ENCODE data around the gene SMAD1.

The SMAD1 gene

DNA sequence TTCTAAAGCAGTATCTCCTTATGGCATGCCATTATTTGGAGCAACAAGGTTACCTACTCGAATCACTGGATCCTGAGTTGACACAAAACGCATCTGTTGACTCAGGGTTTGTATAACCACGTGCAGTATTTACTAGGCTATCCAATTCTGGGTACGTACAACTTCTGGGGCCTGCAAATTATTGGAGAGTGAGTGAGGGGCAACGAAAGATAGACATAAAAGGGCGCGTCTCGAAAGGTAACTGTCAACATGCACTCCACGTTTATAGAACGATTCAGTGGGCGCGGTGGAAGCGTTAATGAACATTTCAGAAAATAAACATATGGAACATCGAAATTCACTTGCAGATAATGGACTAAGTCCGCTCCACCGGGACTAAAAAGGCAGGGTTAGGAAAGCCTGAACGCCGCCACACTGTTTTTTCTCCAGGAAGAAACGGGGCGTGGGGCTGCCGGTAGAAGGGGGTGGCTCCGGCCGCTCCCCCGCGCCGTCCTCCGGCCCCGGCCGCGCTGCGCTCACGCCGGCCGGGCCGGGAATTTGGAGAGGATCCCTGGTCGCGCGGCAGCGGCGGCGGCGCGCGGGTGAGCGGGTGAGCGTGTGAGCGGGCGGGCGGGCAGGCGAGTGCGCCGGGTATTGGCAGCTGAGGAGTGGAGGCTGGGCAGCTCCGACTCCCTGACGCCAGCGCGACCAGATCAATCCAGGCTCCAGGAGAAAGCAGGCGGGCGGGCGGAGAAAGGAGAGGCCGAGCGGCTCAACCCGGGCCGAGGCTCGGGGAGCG is at the start of gene SMAD1:
Gene SMAD1, plus strand, starts transcription at position 690 of the 778 bp plus-strand sequence. CDS start 32,761 bp downstream, outside the sequence.
- peak in 57 of 58 donors; percentile 23 to 91 (median 79) for DNase-seq

DNA sequence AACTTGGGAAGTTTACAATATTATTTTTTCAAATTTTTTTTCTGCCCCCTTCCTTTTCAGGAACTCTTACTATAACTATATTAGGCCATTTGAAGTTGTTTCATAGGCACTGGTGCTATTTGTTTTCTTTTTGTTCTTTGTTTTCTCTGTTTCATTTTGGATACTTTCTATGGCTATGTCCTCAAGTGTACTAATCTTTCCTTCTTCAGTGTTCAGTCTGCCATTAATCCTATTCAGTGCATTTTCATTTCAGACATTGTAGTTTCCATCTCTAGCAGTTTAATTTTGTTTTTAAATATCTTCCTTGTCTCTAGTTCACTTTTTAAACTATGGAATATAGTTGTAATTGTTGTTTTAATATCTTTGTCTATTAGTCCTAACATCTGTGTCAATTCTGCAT is 48.0 kb upstream of the SMAD1 start:
- DNase-seq, result no peak

DNA sequence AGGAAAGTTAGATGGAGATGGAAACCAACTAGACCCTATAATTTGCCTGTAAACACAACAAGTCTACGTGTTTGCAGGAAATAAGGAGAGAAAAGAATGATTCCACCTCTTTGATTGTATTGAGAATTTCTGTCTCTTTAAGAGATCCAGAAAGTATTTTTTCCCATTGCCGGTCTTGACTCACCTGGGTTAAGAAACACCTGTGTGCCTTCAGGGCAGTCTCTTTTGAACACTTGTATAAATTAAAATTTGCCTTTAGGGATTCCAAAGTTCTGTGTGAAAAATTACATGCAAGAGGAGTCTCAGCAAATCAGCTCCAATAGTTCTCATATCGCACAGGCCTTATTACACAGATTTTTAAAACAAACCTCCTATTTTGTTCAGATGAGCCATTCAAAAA is 46.0 kb upstream of the SMAD1 start:
- no peak for DNase-seq

DNA sequence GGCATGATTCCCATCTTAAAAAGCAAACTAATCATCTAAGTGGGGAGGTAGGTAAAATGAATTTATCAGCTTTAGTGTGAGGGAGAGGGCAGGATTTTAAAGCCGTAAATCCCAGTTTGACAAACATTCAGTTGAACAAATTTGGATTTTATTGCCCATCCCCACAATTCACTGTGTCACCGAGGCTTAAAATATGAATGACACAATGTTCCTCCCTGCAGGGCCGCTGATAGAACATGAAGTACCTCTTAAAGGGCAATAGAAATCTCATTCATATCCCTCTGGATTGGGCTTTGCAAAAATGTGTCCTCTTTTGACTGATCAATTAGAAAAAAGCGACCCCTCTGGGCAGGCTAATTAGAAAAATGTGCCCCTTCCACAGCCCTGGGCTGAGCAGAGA is 45.5 kb upstream of the SMAD1 start:
- DNase-seq, result no peak

DNA sequence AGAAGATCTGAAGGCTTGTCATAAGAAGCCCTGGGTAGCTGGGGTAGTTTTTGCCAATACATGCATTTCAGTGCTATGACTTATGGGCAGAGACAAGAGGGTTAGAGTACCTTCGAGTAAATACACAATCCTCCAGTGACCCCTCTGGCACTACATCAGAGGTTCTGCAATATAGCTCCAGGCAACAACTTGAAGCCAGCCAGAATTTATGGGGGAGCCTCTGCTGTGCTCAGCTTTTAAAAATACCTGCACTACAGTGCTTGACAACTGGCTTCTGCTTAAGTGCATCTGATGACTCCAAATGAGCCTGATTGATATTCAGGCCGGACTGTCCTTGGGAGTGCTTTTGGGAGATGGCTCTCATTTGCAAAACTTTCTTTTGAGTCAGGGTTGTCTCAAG is 44.9 kb upstream of the SMAD1 start:
- DNase-seq, result no peak

DNA sequence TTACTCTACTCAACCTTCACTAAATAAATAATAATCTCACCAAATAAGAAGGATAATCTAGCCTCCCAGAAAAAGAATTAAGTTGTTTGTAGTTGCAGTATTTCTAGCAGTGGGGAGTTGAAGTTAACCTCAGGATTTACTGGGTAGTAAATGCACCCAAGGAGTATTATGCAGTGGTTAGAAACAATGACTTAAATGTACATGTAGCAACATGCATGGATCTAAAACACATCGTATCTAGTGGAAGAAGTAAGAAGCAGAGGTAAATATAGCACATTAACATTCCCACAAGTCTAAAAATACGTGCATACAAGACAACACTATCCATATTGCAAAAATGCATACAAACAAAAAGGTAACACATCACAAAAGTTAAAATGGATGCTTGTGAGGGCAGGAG is 44.2 kb upstream of the SMAD1 start:
- no peak for DNase-seq

DNA sequence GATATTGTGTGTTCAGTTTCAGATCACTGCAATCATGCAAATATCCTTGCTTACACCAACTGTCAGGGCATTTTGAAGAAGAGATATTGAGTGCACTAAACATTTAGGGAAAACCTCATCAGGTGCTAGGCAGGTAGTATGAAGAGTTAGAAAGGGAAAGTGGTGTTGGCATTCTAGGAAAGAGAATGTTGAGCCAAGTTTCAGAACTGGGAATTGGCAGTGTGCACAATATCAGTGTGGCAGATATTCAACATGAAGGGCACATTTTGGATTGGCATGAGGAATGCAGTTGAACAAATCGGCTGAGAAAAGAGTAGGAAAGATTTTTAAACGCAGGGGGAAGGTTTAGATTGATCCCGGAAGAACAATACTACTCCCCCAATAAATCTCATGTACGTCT is 43.4 kb upstream of the SMAD1 start:
- DNase-seq, result no peak

DNA sequence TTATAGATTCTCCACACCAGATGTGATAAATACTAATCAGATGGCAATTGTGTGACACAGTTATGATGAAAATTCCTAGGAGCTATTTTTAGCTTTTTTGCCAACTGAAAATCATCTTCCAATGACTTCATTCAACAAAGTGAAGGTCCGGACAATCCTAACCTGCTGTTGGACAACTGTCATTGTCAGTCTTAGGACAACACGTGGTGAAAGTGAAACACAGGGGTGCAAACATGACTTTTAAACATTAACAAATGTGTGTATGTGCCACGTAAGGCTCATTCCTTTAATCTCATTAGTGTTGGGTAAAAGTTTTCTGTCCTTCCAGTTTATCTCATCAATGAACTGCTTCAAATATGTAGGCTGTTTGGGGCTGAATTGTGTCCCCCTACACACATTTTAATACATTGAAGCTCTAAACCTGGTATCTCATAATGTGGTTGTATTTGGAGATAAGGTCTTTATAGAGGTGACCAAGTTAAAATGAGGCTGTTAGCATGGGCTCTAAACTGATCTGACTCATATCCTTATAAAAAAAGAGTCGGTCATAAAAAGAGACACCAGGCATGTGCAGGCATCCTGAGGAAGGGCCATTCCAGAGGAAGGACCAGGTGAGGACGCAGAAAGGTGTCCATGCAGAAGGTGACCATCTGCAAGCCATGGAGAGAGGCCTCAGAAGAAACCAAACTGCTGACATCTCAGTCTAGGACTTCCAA is 41.2 kb upstream of the SMAD1 start:
- no peak for DNase-seq

DNA sequence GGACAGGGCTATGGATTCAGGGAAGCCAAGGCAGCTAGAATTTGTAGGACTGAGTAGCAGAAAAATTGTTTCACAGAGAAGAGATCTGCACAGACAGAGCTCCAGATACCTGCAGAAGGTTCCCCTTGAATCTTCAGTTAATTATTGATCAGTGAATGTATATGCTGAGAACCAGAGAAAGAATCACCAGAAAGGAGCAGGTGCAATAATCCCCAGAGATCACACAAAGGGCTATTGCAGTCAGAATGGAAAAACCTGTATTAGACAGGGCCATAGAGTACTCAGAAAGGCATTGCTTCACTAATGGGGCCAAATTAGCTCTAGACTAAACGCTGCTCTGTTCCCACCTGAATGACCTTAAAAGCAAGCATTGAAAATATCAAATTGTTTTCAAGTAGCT is 35.5 kb upstream of the SMAD1 start:
- no peak for DNase-seq

DNA sequence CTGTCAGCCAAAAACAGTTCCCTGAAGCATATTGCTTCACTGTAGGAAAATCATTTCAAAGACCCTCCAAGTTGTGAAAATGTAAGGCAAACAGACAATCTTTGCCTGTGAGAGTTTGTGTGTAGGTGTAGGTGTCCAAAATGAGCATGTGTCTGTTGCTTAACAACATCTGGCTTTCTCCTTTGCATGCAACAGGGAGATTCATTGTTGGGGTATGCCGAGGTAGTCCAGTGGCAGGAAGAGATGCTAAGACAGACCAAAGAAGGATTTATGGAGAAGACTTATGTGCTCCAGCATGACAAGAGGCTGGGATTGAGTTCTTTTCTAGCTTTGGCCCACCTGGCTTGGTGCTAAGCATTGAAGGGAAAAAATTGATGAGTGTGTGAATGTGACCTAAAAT is 29.8 kb upstream of the SMAD1 start:
- no peak for DNase-seq

DNA sequence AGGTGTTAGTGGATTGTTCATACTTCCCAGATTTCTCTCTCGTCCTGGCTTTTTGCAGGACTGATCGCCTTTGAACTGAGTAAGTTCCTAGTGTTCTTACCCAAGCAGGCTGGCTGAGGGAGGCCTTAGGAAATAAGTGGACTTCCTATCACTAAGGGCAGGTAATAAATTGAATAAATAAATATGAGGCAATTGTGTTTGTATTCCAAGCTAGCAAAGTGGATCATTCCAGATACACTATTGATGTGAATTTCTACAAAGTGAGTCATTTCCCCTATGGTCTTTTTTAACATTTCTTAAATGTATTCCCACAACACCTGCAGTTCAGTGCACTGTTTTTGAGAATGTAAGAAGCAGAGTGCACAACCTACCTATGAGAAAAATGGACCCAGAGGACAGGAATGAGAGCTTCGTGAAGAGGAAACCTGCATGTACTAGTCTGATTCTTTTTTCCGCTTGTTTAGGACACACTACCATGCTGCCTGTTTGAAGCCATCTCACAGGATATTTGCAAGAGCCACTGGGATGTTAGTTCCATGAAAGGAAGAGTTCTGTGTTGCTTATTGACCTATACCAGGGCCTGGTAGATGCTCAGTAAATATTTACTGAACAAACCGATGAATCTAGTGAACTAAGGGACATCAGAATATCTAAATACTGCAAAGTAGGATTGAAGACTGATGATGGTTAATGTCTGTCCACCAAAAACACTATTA is 29.0 kb upstream of the SMAD1 start:
- DNase-seq, result no peak

DNA sequence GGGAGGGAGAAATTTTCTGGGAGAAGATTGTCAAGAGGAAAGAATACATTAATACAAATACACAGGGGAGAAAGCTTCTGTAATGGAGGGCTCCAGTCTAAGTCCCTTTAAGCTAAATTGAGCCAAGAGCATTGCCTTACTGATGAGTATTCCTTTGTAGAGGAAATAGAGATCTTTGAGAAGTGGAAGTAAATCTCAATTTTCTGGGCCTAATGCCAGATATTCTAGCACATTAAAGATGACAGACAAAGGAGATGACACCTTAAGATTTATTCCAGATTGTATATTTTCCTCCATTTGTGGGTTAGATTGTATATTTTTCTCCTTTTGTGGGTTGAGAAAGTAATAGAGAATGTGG is 28.5 kb upstream of the SMAD1 start:
- DNase-seq, result no peak

DNA sequence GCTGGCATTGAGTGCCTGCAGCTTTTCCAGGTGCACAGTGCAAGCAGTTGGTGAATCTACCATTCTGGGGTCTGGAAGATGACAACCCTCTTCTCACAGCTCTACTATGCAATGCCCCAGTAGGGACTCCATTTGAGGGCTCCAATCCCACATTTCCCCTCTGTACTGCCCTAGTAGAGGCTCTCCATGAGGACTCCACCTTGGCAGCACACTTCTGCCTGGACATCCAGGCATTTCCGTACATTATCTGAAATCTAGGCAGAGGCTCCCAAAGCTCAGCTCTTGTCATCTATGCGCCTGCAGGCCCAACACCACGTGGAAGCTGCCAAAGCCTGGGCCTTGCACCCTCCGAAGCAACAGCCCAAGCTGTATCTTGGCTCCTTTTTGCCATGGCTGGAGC is 8.4 kb upstream of the SMAD1 start:
- DNase-seq, result no peak

DNA sequence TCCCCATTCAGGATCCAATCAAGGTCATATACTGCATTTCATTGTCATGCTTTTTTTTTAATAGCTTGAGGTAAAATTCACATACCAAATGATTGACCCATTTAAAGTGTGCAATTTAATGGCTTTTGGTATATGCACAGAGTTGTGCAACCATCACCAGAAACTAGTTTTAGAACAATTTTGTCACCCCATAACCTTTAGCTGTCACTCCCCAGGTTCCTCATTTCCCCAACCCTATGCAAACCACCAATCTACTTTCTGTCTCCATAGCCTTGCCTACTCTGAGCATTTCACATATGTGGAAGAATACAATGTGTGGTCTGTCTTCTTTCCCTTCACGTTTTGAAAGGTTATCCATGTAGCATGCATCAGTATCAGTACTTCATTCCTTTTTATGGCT is 1.4 kb upstream of the SMAD1 start:
- DNase-seq, result no peak

DNA sequence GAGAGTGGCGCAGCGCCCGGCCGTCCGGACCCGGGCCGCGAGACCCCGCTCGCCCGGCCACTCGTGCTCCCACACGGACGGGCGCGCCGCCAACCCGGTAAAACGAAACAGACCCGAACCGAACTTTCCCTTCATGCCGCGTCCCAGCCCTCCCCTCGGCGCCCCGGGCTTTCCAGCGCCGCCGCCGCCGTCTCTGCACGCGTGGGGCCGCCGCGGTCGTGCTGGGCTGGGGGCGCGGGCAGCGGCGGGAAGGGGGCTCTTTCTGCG is 222 bp downstream of the SMAD1 start:
- DNase-seq, result no peak

DNA sequence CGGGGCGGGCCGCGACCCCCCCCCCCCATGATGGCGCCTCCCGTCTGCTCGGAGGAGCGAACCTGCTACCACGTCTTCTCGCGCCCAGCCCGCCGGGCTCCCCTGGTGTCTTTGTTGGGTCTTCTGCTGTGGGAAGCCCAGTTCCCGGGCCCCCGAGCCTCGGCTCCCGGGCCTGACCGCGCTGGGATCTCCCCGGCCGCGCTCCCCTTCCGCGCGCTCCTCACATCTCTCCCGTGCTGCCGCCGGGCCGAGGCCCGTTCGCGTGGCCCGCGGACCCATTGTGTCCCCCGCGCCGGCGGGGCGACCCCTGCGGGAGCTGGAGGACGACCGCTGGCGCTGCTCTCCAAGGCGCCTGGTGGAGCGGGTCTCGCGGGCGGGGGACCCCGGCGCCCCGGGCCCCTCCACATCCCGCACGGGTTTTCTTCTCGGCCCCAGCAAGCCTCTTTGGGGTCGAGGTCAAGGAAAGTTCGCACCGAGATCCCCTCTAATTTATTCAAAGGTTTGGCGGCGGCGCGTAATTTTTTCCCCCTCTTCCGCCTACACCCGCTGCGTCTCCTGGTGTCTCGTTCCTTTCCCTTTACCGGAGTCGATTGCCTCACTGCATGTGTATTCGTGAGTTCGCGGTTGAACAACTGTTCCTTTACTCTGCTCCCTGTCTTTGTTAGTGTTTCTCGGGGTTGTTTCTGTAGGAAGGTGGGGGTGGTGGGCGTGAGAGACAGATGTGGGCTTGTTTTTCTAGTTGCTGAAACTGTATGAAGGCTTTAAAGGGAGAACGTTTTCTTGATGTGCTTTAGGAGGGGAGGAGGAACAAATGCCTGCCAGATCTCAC is 770 bp downstream of the SMAD1 start:
- peak in 52 of 58 donors; percentile 3 to 74 (median 45) for DNase-seq

DNA sequence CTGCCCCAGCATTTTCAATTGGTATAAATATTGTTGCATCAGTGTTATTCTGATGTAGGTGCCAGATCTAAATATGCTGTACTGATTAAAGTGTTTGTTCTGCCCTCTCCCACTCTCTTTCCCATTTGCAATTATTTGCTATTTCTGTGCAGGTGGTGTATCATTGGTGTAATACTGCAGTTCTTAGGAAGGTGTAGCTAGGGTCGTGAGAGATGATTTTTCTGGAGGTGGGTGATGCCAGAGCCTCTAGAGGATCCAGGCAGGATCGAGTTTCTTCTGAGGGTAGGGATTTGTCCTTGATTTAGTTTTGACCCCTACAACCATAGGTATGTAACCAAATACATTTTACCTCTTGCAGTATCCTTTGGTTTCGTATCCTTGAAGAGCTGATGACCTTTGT is 1.9 kb downstream of the SMAD1 start:
- no peak for DNase-seq

DNA sequence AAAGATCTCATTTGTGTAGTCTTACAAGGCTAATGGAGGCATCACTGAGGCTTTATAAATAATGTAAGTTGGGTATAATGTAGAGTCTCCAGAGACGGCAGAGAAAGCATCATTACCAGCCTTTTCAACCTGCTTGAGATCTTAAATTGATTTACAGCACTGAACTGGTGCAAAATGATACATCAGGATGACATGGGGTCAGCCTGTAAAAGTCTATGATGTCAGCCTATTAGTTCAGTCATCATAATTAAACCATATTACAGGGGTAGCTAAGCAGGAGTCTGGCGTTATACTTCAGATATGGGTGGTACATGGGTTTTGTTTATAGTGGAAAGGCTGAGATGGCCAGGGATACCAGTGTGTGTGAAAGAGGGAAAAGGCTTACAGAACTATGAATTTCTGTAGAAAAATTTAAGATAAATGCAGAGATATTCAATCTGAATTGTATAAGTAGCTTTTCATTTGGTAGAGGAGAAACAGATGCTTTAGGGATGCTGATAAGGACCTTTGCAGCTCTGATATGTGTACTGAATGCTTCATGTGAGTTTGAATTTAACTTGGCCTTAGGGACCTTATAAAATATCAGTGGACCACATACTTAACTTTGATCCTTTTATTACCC is 2.7 kb downstream of the SMAD1 start:
- no peak for DNase-seq

DNA sequence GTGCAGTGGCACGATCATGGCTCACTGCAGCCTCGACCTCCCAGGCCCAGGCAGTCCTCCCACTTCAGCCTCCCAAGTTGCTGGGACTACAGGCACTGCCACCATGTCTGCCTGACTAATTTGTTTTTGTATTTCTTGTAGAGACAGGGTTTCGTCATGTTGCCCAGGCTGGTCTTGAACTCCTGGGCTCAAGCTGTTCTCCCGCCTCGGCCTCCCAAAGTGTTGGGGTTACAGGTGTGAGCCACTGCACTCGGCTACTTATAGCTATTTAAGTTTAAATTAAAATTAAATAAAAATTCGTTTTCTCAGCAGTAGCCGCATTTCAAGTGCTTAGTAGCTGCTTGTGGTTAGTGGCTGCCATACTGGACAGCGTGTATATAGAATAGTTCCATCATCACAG is 3.5 kb downstream of the SMAD1 start:
- DNase-seq, result no peak

DNA sequence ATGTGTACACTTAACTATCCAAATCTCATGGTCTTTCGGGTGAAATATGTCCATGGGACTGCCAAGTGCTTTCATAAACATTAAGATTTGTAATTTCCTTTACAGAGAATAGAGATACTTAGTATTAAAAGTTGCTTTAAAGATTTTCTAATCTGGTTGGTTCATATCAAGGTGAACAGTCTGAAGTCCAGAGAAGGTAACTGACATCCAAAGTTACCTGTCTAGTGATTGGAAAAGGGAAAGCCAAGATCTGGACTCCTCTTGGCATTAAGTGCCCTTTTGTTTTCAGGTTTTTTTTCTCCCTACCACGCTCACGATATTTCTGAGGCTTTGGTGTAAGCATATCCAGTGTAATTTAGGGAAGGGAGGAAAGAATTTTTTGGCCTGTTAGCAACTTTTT is 5.0 kb downstream of the SMAD1 start:
- DNase-seq, result no peak

DNA sequence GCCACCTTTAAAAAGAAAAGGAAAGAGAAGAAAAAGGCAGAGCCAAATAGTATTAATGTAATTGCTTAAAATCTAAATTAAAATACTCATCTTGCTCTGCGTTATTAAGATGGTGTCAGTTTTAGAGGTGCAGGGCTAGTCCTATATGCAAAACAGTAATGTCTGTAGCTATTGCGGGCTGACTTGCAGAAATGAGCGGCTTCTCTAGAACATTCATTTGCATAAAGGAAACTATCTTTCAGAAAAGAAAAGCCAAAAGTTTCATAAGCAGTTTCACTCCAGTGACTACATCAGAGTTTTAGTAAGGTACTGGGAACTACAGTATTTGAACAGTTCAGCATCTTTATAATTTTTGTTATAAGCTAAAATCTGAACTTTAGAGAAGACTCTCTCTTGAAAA is 6.0 kb downstream of the SMAD1 start:
- DNase-seq, result no peak
